SK-N-SH (cell line): ENCODE data around the gene IGF1R.

Experiments
- EP300 ChIP-seq, 2 experiments: IDR thresholded peaks; 2 replicates each; pipeline versions ENCODE4 v1.4.0 to v1.6.1; 2012; ENCODE audit warnings: borderline replicate concordance in 1 of 2, low read depth in 1 of 2, low read length in 1 of 2
- TF ChIP-seq, protein P1 (sequence below): fragments of 200-600 bp; sonication (generic); IDR thresholded peaks from 2 replicates; pipeline ENCODE4 v1.6.1; 2017; ENCODE audit warnings: antibody characterized with exemption, mild to moderate bottlenecking, moderate library complexity

DNA sequence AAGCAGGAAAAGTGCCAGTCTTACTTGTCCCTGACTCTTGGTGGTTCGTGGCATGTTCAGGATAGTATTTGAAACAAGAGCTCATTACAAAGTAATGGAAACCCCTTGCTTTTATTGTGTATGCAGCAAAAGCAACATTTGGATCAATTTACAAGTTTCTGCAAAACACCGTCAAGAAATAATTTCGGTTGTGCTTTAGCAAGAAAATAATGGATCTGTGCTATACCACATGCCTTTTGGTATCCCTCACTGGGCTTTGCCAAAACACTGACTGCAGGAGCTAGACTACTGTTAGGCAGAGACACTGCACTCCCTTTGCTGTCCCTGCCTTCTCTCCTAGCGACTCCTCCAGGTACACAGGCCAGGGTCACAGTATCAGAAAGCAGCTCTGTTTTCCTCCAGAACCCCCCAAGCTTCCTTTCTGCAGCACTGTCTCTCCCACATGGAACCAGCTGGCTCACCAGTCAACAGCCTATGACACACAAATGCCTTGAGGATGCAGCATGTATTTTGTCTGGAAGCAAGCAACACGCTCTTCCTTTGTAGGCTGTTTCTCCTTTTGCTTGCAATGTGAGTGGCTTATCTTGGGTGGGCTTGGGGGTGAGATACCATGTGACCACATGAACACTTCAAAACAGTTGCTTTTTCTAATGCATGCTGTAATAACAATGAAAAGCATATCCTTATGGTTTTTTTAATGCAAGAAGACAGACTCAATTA is 247.8 kb downstream of the IGF1R start:
- TF ChIP-seq EP300 (IDR thresholded peaks at IDR 0.05; ENCODE audit: borderline replicate concordance in 1 of 2, low read depth in 1 of 2, low read length in 1 of 2) = no peak
- TF ChIP-seq, protein P1, sequence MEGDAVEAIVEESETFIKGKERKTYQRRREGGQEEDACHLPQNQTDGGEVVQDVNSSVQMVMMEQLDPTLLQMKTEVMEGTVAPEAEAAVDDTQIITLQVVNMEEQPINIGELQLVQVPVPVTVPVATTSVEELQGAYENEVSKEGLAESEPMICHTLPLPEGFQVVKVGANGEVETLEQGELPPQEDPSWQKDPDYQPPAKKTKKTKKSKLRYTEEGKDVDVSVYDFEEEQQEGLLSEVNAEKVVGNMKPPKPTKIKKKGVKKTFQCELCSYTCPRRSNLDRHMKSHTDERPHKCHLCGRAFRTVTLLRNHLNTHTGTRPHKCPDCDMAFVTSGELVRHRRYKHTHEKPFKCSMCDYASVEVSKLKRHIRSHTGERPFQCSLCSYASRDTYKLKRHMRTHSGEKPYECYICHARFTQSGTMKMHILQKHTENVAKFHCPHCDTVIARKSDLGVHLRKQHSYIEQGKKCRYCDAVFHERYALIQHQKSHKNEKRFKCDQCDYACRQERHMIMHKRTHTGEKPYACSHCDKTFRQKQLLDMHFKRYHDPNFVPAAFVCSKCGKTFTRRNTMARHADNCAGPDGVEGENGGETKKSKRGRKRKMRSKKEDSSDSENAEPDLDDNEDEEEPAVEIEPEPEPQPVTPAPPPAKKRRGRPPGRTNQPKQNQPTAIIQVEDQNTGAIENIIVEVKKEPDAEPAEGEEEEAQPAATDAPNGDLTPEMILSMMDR = no peak
